DND-41 (cell line): ENCODE results near the gene ZNF83.

Source experiments
- ATAC-seq: fragments of 200-7000 bp; cut with Tn5 transposase; 3 replicates; pipeline ENCODE4 v1.9.1; 2021; ENCODE audit warnings: low read depth; ENCODE audit not compliant: insufficient read depth
- DNase-seq: peaks from one replicate; pipeline ENCODE4 v3.0.0-alpha.2; 2020
- H2AFZ ChIP-seq: 2 replicates; pipeline ENCODE4 v1.6.0; 2012; ENCODE audit warnings: low read depth, low read length
- H3K27ac ChIP-seq: 2 replicates; pipeline ENCODE4 v1.5.1; 2012; ENCODE audit warnings: low read length, inconsistent platforms
- H3K27me3 ChIP-seq: fragments of 200-600 bp; sonication (generic); 2 replicates; pipeline ENCODE4 v1.6.0; 2012; ENCODE audit warnings: low read length, mild to moderate bottlenecking, inconsistent platforms; ENCODE audit not compliant: insufficient read depth, poor library complexity
- H3K36me3 ChIP-seq: 2 replicates; pipeline ENCODE4 v1.5.1; 2012; ENCODE audit warnings: low read length, inconsistent platforms; ENCODE audit not compliant: insufficient read depth
- H3K4me1 ChIP-seq: 2 replicates; pipeline ENCODE4 v1.5.1; 2012; ENCODE audit warnings: mild to moderate bottlenecking, low read length; ENCODE audit not compliant: insufficient read depth
- H3K4me2 ChIP-seq: 2 replicates; pipeline ENCODE4 v1.6.0; 2012; ENCODE audit warnings: mild to moderate bottlenecking, moderate library complexity, low read length, inconsistent platforms; ENCODE audit not compliant: insufficient read depth
- H3K4me3 ChIP-seq, 2 experiments: fragments of 200-600 bp in 1 of 2; shearing (Covaris generic) in 1 of 2; 2 replicates each; pipeline ENCODE4 v1.5.1; 2012 to 2016; ENCODE audit warnings: inconsistent platforms in 2 of 2, low read length in 2 of 2, mild to moderate bottlenecking in 2 of 2, low read depth in 1 of 2, moderate library complexity in 1 of 2
- H3K79me2 ChIP-seq: 2 replicates; pipeline ENCODE4 v1.6.0; 2012; ENCODE audit warnings: low read length, inconsistent platforms; ENCODE audit not compliant: insufficient read depth
- H3K9ac ChIP-seq: 2 replicates; pipeline ENCODE4 v1.6.0; 2012; ENCODE audit warnings: low read depth, mild to moderate bottlenecking, inconsistent platforms, low read length, moderate library complexity
- H3K9me3 ChIP-seq: 2 replicates; pipeline ENCODE4 v1.5.1; 2012; ENCODE audit warnings: low read length, moderate library complexity, mild to moderate bottlenecking, inconsistent platforms; ENCODE audit not compliant: insufficient read depth, severe bottlenecking
- H4K20me1 ChIP-seq: 2 replicates; pipeline ENCODE4 v1.6.0; 2012; ENCODE audit warnings: low read length; ENCODE audit not compliant: insufficient read depth
- CTCF ChIP-seq: IDR thresholded peaks from 2 replicates; pipeline ENCODE4 v1.5.1; 2012; ENCODE audit warnings: borderline replicate concordance, low read length, moderate library complexity, mild to moderate bottlenecking; ENCODE audit not compliant: poor library complexity, severe bottlenecking; ENCODE audit errors: extremely low read depth
- EZH2 ChIP-seq: IDR thresholded peaks from 3 replicates; pipeline ENCODE4 v1.6.1; 2012; ENCODE audit warnings: borderline replicate concordance, low read depth, mild to moderate bottlenecking, moderate library complexity, low read length, inconsistent platforms; ENCODE audit not compliant: severe bottlenecking

The ZNF83 gene

GRCh38 chr19:52626915-52627314 is 11.2 kb downstream of the ZNF83 start:
- Histone ChIP-seq H4K20me1 (peaks cover 9% of the 10 kb centered on the region; the same call in 1 of the 2 replicates), H3K4me2 (no peak overlapping the region), H3K9ac (no peak overlapping the region), H3K36me3 (peaks cover 55% of the 10 kb centered on the region), H3K9me3 (no peaks in the 10 kb centered on the region), H3K79me2 (peaks cover 20% of the 10 kb centered on the region), H2AFZ (no peak overlapping the region), H3K4me1 (no peaks in the 10 kb centered on the region), H3K27me3 (no peaks in the 10 kb centered on the region), H3K27ac (no peak overlapping the region), H3K4me3 (no peak overlapping the region)
- no peak for DNase-seq
- no peak for ATAC-seq
- TF ChIP-seq EZH2 (no peak), CTCF (no peak)

GRCh38 chr19:52622261-52622660 is 15.9 kb downstream of the ZNF83 start:
- TF ChIP-seq CTCF (peak; percentile 39), EZH2 (no peak)
- peaks cover 90% of the 10 kb centered on the region for H3K36me3 ChIP-seq

GRCh38 chr19:52621376-52621775 is 16.8 kb downstream of the ZNF83 start:
- H4K20me1 ChIP-seq: peaks cover 20% of the 10 kb centered on the region; the same call in 1 of the 2 replicates
- no peak overlapping the region for H3K27ac ChIP-seq
- H3K4me1 ChIP-seq: no peaks in the 10 kb centered on the region
- H3K27me3 ChIP-seq: no peaks in the 10 kb centered on the region
- peaks cover 54% of the 10 kb centered on the region for H3K79me2 ChIP-seq
- no peak for ATAC-seq
- DNase-seq: no peak
- no peaks in the 10 kb centered on the region for H3K9me3 ChIP-seq
- peaks cover 91% of the 10 kb centered on the region for H3K36me3 ChIP-seq
- H2AFZ ChIP-seq: no peak overlapping the region
- no peak overlapping the region for H3K4me2 ChIP-seq
- no peak overlapping the region for H3K9ac ChIP-seq
- no peak overlapping the region for H3K4me3 ChIP-seq
- TF ChIP-seq EZH2 (no peak), CTCF (no peak)

More at GRCh38 chr19:52622261-52622660, 15.9 kb downstream of the ZNF83 start:
- ATAC-seq (no peak), DNase-seq (no peak)
- Histone ChIP-seq H3K9ac (no peak overlapping the region), H3K4me1 (no peaks in the 10 kb centered on the region), H3K79me2 (peaks cover 45% of the 10 kb centered on the region), H3K4me2 (no peak overlapping the region), H3K27ac (no peak overlapping the region), H4K20me1 (peaks cover 20% of the 10 kb centered on the region; the same call in 1 of the 2 replicates), H2AFZ (no peak overlapping the region), H3K27me3 (no peaks in the 10 kb centered on the region), H3K4me3 (no peak overlapping the region), H3K9me3 (no peaks in the 10 kb centered on the region)
